IPS-15b (cell line): ENCODE results near the gene BRI3.

ENCODE experiments used
- H3K27me3 ChIP-seq: one replicate; pipeline ENCODE4 v1.6.1; 2013; ENCODE audit warnings: low read length; ENCODE audit not compliant: control insufficient read depth, insufficient read depth
- H3K36me3 ChIP-seq: one replicate; pipeline ENCODE4 v1.6.1; 2013; ENCODE audit warnings: low read length; ENCODE audit not compliant: control insufficient read depth, insufficient read depth
- H3K4me1 ChIP-seq: one replicate; pipeline ENCODE4 v1.6.1; 2013; ENCODE audit warnings: mild to moderate bottlenecking, low read length; ENCODE audit not compliant: control insufficient read depth, insufficient read depth
- H3K4me3 ChIP-seq: one replicate; pipeline ENCODE4 v1.5.1; 2013; ENCODE audit warnings: low read depth, low read length
- H3K9ac ChIP-seq: one replicate; pipeline ENCODE4 v1.6.1; 2013; ENCODE audit warnings: low read depth, mild to moderate bottlenecking, low read length
- H3K9me3 ChIP-seq: one replicate; pipeline ENCODE4 v1.6.1; 2013; ENCODE audit warnings: mild to moderate bottlenecking, low read length; ENCODE audit not compliant: control insufficient read depth, insufficient read depth

The BRI3 gene

DNA sequence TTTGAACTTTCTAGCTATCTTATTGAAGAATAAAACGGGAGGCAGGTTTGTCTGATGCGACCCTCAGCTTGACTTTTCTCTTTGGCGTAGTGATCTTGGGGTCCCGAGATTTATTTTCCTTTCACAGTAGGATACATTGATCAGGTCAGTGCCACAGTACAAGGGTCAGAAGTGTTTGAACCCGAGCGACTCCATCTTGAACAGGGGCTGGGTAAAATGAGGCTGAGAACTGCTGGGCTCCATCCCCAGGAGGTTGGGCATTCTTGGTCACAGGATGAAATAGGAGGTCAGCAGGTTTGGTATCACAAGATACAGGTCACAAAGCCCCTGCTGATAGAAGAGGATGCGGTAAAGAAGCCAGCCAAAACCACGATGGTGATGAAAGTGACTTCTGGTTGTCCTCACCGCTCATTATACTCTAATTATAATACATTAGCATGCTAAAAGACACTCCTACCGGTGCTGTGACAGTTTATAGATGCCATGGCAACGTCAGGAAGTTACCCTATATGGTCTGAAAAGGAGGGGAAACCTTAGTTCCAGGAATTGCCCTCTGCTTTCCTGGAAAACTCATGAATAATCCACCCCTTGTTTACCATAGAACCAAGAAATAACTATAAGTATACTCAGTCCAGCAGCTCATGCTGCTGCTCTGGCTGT, 26.4 kb upstream of the BRI3 start:
- Histone ChIP-seq H3K4me1 (peaks cover 5% of the 10 kb centered on the region), H3K27me3 (no peaks in the 10 kb centered on the region), H3K4me3 (no peak overlapping the region), H3K9me3 (no peaks in the 10 kb centered on the region), H3K36me3 (peaks cover 2% of the 10 kb centered on the region), H3K9ac (no peak overlapping the region)

DNA sequence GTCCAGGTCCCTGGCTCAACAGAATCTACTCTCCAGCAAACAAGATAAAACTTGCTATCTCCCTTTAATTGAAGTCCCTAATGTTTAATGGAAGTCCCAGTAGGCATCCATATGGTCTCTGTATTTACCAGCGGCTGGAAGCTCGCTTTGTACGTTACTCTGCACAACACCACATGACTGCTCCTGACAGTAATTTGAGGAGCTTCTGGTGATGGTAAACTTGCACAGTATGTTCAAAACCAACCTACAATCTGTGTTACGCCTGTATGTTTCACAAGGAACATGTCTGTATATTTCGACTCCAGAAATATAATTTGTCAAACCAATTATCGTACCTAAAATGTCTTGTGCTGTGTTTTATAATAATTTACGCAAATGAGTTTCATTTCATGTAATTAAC, 25.1 kb upstream of the BRI3 start:
- Histone ChIP-seq H3K4me1 (no peaks in the 10 kb centered on the region), H3K4me3 (no peak overlapping the region), H3K9ac (no peak overlapping the region), H3K27me3 (no peaks in the 10 kb centered on the region), H3K36me3 (peaks cover 2% of the 10 kb centered on the region), H3K9me3 (no peaks in the 10 kb centered on the region)

DNA sequence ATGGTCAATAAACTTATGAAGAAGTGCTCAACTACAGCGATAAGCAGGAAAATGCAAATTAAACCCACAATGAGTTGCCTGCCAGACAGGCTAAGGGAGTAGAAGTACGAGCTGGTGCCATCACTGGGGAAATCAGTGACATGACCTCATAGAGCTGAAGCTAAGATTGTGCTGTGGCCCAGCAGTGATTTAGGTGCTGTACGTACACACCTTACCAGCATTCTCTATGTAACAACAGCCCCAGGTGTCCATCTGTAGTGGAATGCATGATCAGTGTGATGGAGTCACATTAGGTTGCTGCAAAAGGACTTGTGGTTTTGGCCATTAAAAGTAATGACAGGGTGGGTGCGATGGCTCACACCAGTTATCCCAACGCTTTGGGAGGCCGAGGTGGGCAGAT, 23.8 kb upstream of the BRI3 start:
- Histone ChIP-seq H3K4me1 (no peaks in the 10 kb centered on the region), H3K9me3 (no peaks in the 10 kb centered on the region), H3K4me3 (no peak overlapping the region), H3K9ac (no peak overlapping the region), H3K36me3 (peaks cover 3% of the 10 kb centered on the region), H3K27me3 (no peaks in the 10 kb centered on the region)

DNA sequence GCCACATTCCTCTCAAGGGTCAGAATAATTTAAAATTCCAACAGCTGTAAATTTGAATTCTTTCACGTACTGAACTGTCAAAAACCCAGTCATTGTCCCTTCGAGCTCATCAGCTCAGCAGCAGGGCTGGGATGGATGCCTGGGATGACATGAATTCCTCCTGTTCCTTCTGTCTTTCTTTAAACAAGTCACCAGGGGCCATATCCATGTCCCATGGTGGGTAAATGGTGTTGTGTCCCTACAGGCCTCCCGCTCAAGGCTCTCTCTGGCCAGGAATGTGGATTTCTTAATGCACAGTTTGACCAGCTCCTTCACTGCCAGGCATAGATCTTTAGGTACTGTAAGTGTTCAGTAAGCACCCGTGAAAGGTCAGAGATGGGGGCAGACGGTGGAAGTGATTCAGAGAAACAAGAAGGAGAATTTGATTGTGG, 15.6 kb upstream of the BRI3 start:
- H3K36me3 ChIP-seq = peaks cover 3% of the 10 kb centered on the region
- no peaks in the 10 kb centered on the region for H3K9me3 ChIP-seq
- H3K9ac ChIP-seq = no peak overlapping the region
- no peak overlapping the region for H3K4me3 ChIP-seq
- no peaks in the 10 kb centered on the region for H3K4me1 ChIP-seq
- H3K27me3 ChIP-seq = no peaks in the 10 kb centered on the region

DNA sequence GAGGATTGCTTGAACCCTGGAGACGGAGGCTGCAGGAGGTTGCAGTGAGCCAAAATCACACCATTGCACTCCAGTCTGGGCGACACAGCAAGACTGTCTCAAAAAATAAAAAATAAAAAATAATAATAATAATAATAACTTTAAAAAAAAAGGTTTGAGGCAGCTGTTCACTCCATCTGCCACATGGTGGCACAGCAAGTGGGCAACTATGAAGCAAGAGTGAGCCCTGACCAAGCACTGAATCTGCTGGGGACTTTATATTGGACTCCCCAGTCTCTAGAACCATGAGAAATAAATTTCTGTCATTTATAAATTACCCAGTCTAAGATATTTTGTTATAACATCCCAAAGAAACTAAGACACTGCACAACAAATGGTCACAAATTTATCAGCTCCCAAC, 14.6 kb upstream of the BRI3 start:
- Histone ChIP-seq H3K4me3 (no peak overlapping the region), H3K36me3 (no peaks in the 10 kb centered on the region), H3K9ac (no peak overlapping the region), H3K9me3 (no peaks in the 10 kb centered on the region), H3K4me1 (no peaks in the 10 kb centered on the region), H3K27me3 (no peaks in the 10 kb centered on the region)

DNA sequence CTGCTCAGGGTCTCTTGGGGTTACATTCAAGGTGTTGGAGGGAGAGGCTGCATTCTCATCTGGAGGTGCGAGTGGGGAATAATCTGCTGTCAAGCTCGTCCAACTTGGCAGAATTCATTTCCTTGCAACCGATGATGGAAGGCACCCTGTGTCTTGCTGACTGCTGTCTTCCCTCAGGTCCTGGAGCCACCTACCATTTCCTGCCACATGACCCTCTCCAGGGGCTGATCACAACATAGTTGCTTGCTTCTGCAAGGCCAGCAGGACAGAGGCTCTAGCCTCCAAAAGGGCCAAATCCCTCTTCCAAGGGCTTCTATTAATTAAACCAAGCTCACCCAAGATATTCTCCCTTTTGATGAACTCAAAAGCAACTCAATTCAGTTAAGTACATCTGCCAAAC, 14.2 kb upstream of the BRI3 start:
- no peaks in the 10 kb centered on the region for H3K27me3 ChIP-seq
- no peaks in the 10 kb centered on the region for H3K36me3 ChIP-seq
- no peaks in the 10 kb centered on the region for H3K4me1 ChIP-seq
- H3K9me3 ChIP-seq = no peaks in the 10 kb centered on the region
- no peak overlapping the region for H3K4me3 ChIP-seq
- H3K9ac ChIP-seq = no peak overlapping the region

DNA sequence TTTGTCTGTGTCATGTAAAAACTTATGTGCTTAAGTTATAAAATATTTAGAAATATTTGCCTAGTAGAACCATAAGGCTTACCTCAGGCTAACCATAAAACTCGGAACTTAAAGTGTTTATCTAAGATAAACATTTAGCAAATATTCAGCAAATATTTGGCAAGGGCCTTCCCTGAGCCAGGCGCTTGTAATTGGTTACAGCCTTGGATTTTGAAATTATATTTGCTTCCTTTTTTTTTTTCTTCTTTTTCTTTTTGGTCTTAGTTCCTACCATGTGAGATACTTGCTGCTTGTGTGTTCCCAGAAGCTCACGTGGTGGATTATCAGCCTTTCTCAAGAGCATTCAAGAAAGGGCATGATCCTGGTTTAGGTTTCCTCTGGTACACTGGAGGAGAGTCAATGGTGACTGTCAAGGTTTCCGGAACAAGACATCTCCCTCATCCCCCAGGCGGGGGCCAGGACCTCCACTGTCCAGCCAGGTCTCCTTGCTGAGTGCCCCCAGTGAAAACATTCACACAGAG, 5.2 kb upstream of the BRI3 start:
- Histone ChIP-seq H3K9ac (no peak overlapping the region), H3K4me1 (no peaks in the 10 kb centered on the region), H3K27me3 (no peaks in the 10 kb centered on the region), H3K36me3 (no peaks in the 10 kb centered on the region), H3K9me3 (no peaks in the 10 kb centered on the region), H3K4me3 (no peak overlapping the region)

DNA sequence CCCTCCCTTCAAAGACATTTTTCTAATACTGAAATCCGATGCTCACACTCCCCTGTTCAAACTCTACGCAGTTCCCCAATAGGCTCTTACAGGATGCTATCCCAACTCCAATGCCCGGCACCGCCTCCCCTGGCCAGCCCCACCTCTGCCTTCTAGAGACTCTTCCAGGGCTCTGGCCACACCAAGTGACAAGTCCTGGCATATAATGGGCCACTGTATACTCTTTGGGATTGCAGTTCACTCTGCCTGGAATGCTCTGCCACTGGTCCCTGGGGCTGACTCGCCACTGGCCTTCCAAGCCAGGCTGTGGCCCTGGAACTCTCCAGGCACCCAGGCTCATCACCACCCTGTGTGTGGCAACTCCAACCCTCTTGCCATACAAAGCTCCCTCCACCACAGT, 3.1 kb upstream of the BRI3 start:
- Histone ChIP-seq H3K9ac (no peak overlapping the region), H3K4me3 (no peak overlapping the region), H3K36me3 (no peaks in the 10 kb centered on the region), H3K9me3 (no peaks in the 10 kb centered on the region), H3K27me3 (no peaks in the 10 kb centered on the region), H3K4me1 (peaks cover 6% of the 10 kb centered on the region)

DNA sequence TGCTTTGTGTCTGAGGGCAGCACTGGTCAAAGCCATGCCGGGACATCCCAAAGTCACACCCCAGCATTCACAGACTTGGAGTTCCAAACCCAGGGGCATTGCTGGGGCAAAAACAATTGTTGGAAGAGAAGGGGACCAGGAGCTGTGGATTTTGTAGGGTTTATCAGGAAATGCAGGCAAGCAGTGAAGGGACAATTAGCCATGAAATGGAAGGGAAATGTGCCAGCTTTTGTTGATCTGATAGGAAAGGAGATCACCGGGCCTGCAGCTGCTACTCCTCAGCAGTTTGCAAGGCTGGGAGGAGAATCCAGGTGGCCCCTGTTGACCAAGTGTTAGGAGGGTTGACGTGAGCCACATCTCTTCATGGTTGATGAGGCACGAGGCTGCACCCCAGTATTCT, 2.5 kb upstream of the BRI3 start:
- Histone ChIP-seq H3K27me3 (no peaks in the 10 kb centered on the region), H3K9me3 (no peaks in the 10 kb centered on the region), H3K4me1 (peaks cover 6% of the 10 kb centered on the region), H3K4me3 (no peak overlapping the region), H3K9ac (no peak overlapping the region), H3K36me3 (peaks cover 4% of the 10 kb centered on the region)

DNA sequence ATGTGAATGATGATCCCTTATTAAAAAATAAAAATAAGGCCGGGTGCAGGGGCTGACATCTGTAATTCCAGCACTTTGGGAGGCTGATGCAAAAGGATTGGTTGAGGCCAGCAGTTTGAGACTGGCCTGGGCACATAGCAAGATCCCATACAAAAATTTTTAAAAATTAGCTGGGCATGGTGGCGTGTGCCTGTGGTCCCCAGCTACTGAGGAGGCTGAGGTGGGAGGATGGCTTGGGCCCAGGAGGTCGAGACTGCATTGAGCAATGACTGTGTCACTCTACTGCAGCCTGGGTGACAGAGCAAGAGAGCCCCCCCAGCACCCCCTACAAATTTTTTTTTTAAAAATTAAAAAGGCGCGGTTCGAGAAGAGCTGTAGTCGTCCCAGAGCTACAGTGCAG, 1.2 kb upstream of the BRI3 start:
- no peaks in the 10 kb centered on the region for H3K9me3 ChIP-seq
- H3K36me3 ChIP-seq = peaks cover 8% of the 10 kb centered on the region
- H3K27me3 ChIP-seq = no peaks in the 10 kb centered on the region
- H3K9ac ChIP-seq = peak overlapping the region; percentile 54
- peak overlapping the region; percentile 75 for H3K4me3 ChIP-seq
- H3K4me1 ChIP-seq = peaks cover 6% of the 10 kb centered on the region

DNA sequence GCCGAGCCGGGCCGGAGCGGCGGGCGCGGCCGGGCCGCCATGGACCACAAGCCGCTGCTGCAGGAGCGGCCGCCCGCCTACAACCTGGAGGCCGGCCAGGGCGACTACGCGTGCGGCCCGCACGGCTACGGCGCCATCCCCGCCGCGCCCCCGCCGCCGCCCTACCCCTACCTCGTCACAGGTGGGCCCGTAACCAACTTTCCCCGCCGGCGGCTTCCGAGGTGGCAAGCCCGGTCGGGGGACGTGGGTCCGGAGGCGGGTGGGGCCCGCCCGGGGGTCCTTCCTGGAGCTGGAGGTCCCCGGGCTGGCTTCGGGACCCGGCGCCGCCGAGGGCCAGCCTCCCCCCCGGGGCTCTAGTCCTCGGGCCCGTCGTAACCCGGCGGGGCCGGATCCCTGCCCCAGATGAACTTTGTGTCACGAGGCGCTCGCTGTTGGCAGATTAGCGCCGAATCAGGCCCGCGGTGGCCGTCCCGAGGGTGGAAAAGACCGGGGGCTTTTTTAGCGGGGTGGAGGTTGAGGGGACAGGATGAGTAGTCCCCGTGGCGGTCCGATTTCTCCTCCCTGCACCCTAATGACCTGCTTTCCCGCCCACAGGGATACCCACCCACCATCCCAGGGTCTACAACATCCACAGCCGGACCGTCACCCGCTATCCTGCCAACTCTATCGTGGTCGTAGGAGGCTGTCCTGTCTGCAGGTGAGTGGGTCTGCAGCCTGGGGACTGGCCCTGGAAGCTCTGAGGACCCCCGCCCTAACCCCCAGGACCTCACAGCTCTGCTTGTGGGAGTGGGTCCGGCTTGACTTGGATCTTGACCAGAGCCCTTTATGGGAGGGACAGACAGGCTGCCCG, 496 bp downstream of the BRI3 start:
- Histone ChIP-seq H3K9me3 (no peaks in the 10 kb centered on the region), H3K36me3 (peaks cover 8% of the 10 kb centered on the region), H3K4me3 (peak overlapping the region; percentile 90), H3K27me3 (no peaks in the 10 kb centered on the region), H3K4me1 (peaks cover 12% of the 10 kb centered on the region), H3K9ac (peak overlapping the region; percentile 81)

DNA sequence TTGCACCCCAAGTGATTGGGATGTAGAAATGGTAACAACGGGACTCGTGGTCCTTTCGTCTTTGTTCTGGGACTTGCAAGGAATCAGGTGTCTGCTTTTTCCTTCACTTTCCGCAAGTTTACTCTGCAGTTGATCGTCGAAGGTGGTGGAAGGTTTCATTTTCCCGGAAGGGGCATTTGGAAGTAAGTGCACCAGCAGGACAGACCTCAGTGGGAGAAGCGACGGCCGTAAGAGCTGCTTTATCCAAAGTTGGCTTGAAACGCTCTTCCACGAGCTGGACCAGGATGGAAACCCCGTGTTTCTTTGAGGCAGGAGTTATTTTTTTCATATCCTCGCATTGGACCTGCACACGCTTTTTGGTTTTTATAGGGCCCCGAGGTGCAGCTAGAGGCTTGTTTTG, 1.2 kb downstream of the BRI3 start:
- no peaks in the 10 kb centered on the region for H3K9me3 ChIP-seq
- H3K36me3 ChIP-seq = peaks cover 8% of the 10 kb centered on the region
- H3K4me3 ChIP-seq = peak overlapping the region; percentile 90
- H3K9ac ChIP-seq = peak overlapping the region; percentile 81
- H3K4me1 ChIP-seq = peaks cover 12% of the 10 kb centered on the region
- H3K27me3 ChIP-seq = no peaks in the 10 kb centered on the region
